Stimulated activated CD4-positive, alpha-beta T cell treated with anti-CD3 and anti-CD28 coated beads, Interleukin-15, amount 100 ng/mL, for 48 hours (primary cell): ENCODE data around the gene OR2T35.
"Not testable (repeated sequence)": the region's sequence is repeated elsewhere in the genome, so short reads cannot be mapped to it uniquely, and the experiment has no call there.

Experiments used
- DNase-seq, 2 donors: peaks; one replicate each; pipeline ENCODE4 v3.0.0-alpha.2; 2020; ENCODE audit warnings: low read depth in 2 of 2

OR2T35 gene, protein sequence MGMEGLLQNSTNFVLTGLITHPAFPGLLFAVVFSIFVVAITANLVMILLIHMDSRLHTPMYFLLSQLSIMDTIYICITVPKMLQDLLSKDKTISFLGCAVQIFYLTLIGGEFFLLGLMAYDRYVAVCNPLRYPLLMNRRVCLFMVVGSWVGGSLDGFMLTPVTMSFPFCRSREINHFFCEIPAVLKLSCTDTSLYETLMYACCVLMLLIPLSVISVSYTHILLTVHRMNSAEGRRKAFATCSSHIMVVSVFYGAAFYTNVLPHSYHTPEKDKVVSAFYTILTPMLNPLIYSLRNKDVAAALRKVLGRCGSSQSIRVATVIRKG

DNA sequence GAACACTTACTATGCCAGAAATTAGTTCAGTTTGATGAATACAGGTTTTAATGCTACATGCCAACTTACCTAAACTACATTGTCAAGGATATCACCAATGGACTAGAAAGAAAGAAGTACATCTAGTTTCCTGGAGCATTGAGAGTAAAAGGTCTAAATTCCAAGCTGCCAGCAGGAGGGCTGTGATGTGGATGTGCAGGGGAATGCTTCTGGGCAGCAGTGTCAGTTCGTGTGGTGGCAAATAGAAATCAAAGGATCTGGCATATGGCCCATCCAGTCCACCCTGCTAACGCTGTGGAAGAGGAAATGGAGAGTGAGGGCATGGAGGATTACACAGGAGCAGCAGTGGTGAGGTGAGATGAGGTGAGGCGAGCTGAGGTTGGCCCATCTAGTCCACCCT lies at the start of gene OR2T35:
Gene OR2T35 (minus strand): TSS at position 101 of the 400 bp plus-strand sequence. CDS start 6,020 bp downstream, outside the sequence.
- not testable (repeated sequence) for DNase-seq

DNA sequence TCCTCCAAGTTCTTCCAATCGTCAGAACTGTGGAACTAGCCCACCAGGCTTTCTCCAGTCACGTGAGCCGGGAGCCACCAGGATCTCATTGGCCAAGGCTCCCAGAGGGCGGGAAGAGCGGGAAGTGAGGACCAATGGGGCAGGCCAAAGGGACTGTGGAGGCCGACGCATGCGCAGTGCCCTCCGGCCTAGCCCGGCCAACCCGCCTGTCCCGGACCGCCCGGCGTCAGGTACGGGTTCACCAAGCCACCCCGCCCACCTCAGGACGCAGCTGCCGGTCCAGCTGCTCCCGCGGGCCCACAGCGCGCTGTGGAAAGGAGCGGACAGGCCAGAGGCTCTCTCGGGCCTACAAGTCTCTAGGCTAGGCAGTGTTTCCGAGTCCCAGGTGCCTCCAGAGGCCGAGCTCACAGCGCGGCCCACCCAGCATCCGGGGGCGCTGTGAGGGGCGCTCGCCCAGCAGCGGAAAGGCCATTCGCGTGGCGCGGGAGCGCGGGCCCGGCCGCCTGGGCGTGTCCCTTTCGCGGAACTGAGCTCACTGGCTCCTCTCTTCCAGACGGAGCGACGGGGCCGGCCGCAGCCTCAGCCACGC lies 46.6 kb upstream of the OR2T35 start:
- DNase-seq = no peak

DNA sequence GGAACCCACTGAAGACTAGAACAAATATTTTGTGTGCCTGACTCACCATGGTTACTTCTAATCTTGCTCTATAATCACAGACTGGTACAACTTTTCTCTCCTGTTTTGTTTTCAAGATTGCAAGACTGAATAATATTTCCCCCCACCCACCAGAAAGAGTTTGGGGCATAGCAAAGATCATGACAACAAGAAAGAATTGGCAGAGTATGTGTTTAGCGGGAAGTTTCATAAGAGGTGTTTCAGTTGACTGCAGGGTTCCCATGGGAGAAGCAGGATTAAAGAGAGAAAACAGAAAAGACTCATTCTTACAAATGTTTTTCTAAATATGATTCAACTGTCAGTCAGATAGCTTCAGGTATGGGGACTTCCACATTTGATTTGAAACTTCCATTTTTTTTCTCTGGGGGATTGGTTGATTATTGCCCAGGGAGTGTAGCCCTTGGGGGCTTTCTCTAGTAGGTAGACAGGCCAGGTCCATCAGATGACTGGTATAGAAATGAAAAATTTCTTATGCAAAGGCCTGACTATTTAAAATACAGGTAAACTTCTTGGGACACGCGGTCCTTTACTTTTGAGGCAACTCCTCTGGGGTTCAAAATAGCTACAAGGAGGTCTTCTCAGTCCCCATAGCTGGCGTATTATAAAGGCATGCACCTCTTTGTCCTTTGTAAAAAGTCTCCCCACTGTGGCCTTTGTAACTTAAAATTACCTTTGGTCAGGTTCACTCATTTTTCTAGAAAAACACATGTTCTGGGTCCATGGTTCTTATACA lies 43.6 kb upstream of the OR2T35 start:
- DNase-seq = no peak

DNA sequence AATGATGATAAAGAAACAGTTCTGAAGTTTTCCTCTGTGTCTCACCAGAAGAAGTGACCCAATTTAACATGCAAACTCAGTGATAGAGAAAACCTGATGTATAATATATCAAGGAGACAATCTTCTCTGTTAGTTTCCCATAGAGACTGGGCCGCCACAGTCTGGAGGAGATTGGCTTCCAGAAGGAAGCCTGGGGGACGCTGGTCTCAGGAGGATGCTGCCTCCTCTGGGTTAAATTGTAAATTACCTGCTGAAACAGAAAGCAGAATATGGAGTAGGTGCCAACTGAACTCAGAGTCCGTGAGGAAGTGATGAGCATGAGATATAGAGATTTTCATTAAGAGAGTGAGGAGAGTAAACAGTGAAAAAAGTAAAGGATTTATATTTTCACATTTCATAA lies 41.7 kb upstream of the OR2T35 start:
- no peak for DNase-seq

DNA sequence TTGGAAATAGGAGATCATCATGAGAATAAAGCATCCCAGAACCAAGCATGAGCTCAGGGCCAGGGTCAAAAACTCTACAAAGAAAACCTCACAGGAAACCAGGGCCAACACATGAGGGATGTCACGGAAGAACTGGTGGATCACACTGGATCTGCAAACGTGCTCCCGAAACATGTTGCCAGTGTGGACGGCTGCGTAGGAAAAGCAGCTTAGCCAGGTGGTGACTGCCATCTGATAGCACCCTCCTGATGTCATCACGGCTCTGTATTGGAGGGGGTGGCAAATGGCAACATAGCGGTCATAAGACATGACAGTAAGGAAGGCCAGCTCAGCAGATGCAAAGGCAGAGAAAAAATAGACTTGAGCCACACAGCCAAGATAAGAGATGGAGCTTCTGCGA lies 36.6 kb upstream of the OR2T35 start:
- no peak for DNase-seq

DNA sequence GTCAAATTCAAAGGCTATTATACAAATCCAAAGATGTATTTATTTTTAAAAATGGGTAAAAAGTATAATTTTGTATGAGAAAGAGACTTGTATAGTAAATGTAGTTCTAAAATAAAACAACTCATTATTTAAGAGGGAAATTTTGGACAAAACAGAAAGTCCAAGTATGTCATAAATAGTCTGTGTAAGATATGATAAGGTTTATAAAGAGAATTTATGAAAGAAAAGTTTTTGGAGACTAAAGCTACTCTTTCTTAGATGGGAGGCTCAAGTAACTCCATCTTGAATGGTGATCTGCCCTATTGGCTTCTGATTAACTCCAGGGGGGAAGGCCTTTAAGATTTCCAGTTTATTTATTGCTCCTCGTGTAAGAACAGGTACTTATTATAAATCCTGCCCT lies 24.9 kb upstream of the OR2T35 start:
- no peak for DNase-seq

DNA sequence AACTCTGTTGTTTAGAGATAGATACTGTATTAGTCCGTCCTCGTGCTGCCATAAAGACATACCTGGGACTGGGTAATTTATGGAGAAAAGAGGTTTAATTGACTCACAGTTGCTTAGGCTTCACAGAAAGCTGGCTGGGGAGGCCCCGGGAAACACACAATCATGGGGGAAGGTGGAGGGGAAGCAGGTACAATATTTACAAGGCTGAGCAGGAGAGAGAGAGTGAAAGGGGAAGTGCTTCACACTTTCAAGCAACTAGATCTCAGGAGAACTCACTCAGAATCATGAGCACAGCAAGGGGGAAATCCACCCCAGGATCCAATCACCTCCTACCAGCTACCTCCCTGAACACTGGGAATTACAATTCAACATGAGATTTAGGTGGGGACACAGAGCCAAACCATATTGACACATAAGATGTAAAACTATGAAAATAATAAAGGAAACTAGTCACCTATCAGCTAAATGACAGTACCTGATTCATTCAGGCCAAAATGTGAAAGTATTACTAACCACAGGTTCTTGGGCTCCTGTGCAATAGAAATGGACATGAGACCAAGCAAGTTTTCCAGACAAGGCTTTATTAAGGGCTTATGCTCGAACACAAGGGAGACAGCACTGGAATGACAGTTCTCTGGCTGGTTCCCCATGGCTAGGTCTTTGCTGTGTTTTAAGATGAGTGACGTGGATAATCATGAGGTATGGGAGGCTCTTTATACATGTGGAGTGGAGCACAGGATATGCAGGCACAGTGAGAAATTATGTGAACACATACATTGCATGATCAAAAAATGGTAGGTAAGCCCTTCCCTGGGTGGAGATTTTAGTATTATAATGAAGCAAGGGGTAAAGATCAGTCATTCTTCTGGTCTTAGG lies 18.6 kb upstream of the OR2T35 start:
- not testable (repeated sequence) for DNase-seq

DNA sequence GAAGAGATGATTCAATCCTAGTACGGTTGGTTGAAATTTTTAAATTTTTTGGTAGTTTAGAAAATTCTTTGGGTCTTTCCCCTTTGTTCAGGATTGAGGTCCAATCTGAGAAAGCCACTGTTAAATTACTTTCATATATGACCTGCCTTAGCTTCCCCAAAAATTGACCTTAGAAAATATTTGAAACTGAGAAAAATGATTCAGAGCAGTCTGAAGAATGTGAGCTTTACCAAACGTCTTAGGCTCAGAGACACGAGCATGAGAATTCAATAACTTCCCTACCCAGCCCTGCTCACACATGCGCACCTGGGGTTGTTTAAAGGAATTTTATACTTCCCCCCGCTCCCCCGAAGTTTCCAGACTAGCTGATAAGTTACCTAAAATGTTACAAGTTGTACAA lies 11.7 kb upstream of the OR2T35 start:
- not testable (repeated sequence) for DNase-seq

DNA sequence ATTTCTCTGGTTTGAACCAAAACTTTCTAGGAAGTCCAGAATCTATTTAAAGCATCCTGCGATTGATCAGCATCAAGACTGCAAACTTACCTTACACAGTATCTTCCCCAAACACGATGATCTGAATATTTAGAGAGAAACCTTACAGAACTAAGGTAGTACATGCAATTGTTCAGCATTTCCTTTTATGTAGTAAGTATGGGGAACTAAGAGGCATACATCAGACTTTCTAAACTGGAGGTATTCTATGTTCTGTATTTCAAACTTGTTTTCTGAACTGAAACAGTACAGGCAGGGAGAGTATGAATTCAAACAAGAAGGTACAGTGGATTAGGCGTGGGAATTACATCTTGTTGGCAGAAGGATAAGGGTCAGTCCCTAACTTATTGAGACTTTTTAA lies 10.3 kb upstream of the OR2T35 start, which contains the start of gene OR2T27:
Gene OR2T27 (minus strand): TSS at position 175 of the 400 bp plus-strand sequence. CDS start 4,644 bp downstream, outside the sequence.
- not testable (repeated sequence) for DNase-seq

DNA sequence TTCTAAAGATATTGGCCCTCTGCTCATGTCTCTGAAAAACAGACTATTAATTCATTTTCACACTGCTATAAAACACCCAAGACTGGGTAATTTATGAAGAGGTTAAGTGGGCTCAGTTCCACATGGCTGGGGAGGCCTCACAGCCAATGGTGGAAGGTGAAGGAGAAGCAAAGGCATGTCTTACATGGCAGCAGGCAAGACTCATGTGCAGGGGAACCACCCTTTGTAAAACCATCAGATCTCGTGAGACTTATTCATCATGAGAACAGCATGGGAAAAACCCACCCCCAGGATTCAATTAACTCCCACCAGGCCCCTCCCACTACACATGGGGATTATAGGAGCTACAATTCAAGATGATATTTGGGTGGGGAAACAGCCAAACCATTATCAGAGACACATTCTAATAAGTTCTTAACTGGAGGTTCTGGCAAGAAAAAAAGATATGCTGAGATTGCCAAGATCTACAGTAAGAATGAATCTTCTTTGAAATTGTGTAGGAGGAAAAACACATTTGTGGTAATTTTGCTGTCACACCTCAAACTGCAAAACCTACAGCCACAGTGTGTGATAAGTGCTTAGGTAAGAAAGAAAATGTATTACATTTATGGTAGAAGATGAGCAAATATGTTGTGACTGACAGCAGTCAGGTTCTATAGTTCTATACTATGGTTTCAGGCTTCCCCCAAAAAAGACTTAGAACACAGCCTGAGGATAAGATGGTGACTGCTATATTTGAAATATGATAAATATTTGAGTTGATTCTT lies 3.9 kb upstream of the OR2T35 start:
- DNase-seq = not testable (repeated sequence)

DNA sequence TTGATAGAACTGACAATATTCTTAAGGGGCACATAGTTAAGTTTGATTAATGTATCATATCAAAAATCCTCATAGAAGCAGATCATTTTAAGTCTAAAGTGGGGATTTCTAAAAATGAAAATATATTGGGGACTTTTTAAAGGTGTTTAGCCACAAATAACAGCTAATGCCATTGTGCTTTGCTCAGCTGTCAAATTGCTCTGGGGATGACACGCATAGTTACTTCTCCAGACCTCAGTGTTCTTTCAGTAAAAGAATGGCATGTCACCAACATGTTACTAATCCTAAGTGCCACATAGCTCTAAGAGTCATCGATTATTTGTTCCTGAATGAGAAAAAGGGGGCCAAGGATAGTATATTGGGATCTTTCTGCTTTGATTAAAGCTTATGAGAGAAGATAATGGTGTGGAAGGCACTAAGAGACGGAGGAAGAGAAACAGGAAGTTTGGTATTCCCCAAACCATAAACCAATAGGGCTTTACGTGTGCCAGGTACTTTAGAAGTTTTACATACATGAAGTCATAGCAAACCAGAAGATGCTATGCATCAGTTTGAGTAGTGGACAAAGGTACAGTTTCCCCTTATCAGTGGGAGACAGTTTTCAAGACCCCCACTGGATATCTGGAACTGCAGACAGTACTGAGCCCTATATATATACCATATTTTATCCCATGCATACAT lies 2.0 kb downstream of the OR2T35 start:
- DNase-seq = not testable (repeated sequence)

DNA sequence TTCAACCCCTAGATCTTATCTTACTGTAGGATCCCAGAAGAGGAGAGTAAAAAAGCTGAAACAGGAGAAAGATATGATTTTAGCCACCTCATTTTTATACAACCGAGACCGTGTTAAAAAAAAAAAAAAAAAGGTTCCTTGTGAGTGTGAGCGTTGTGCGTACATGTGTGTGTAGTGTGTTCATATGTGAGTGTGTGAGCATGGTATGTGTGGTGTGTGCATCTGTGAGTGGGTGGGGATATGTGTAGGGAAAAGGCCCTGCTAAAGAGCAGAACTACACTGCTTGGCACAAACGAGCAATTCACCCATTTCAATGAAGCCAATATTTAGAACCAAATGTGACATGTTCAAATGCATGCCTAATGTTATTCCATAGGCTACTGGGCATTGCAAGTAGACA lies 3.5 kb downstream of the OR2T35 start:
- DNase-seq = not testable (repeated sequence)

DNA sequence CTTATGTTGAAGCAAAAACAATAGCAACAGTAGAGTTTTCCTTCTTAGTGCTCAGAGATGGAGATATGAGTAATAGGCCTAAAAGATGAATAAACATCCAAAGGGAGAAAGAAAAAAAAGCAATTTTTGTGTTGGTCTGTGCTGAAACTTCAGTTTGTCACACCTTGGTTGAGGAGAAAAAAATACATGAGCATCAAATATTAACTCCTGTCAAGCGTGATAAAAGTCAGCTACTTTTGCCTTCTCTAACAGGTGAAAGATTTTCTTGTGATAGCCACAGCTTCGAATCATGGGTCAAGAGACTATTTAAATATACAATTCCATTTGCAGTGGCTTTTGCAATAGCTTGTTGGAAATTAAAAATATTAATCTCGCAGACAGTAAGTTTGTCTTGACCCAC lies 4.2 kb downstream of the OR2T35 start:
- not testable (repeated sequence) for DNase-seq

DNA sequence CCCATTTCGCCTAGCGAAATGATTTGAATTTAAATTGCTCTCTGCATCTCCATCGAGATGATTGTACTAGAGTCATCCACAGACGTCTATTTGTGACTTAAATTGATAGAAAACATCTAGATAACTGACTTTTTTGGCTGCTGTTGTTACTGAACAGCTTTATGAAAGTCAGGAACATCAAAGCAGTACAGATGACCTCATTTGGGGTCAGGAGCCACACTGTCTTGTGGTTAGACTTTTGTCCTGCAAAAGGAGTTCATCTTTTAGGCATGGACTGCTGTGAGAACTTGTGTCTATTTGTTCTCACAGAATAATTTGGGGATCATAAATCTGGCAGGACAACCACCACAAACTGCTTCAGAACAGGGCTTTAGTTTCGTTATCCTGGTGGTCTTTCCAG lies 5.4 kb downstream of the OR2T35 start:
- DNase-seq = not testable (repeated sequence)

DNA sequence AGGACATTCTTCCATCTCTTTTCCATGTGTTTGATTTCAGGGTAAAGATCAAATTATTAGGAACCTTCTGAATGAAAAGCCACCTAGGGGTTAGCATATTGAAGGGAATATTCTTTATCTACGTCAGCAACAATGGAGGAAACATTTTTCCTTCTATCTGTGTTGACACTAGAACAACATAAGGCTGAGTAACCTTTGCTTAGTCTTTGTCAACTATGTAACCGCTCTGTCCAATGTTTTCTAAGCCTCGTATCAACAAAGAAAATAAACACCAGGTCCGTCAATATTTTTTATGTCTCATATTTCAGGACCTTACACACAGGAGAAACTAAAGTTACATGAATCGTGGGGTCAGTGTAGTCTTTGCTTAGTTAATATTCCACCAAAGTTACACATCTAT lies 8.5 kb downstream of the OR2T35 start:
- not testable (repeated sequence) for DNase-seq

DNA sequence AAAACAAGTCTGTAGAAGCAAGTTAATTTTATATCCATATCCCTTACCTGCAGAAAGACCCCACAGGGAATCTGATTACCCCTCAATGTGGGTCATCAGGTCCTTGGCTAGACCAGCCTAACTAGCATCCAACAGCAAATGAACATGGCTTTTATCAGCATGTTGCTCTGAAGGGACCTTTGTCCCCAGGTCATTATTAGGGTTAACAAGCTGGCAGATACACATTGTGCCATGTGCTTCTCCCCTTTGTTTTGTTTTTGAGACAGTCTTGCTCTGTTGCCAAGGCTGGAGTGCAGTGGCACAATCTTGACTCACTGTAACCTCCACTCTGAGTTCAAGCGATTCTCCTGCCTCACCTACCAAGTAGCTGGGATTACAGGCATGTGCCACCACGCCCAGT lies 10.1 kb downstream of the OR2T35 start, which contains the start of gene OR2T11:
Gene OR2T11 (minus strand): TSS at position 101 of the 400 bp plus-strand sequence. CDS start 7,963 bp downstream, outside the sequence.
- DNase-seq = not testable (repeated sequence)

DNA sequence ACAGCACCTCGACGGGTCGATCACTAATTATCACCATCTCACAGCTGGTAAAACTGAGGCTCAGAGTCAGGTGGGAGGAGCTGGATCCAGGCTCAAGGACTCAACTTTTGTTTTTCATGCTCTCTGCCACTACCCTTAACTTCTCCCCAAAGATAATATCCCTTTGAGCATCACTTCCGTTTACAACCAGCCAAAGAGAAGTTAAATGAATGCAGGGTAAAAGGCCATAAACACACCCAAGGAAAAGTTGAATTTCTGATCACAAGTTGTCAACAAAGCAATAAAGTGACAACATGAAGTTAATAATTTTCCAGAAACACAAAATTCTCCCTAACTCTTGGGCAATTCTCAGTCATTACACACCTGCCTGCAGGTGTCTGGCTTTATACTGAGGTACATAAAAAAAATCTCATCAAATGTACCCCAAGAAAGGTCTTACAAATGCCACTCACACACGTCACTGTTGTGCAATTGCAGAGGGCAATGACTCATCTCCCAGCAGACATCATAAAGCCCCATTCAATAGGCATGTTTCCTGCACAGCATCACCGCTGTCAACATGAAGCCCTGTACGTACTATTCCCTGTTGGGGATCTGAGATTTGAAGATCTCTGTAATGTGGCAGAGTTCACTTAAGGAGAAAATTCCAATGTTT lies 13.6 kb downstream of the OR2T35 start:
- DNase-seq = no peak

DNA sequence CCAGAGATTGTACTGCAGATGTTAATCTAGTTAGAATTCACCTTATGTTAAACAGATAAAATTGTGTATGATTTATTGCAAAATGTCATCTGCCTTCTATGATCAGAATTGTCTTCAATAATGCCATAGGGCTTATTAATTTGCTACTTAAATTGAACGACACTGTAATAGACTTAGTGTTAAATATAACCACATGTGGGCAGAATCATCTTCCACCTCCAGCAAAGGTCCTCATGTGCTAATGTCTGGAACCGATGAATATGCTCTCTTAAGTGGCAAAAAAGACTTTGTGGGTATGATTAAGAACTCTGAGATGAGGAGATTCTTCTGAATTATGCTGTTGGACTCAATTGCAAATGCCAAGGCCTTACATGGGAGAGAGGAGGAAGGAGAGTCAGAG lies 14.5 kb downstream of the OR2T35 start:
- no peak for DNase-seq
